HEK293 (cell line): Measurements from ENCODE around the gene MGAT4C.

Source experiments
- CTCF ChIA-PET: fragments of 350-600 bp; formaldehyde crosslinking; extraction: SDS; loops from one replicate; lab custom pipeline; 2021; ENCODE audit warnings: antibody characterized with exemption; lab: Yijun Ruan, JAX
- POLR2A ChIA-PET: fragments of 300-600 bp; formaldehyde crosslinking; extraction: SDS; loops from one replicate; lab custom pipeline; 2020; ENCODE audit warnings: antibody characterized with exemption, inconsistent platforms; lab: Yijun Ruan, JAX
- H3K27ac ChIP-seq: fragments of 200-500 bp; sonication (Bioruptor generic); 2 replicates; pipeline ENCODE4 v1.5.1; 2014; ENCODE audit warnings: low read depth, low read length, control low read depth, inconsistent platforms; ENCODE audit errors: extremely low read depth
- H3K36me3 ChIP-seq, 2 experiments: fragments of 200-500 bp in 1 of 2; sonication (Bioruptor generic) in 1 of 2; 1 replicate in 1 of 2; 2 replicates in 1 of 2; pipeline ENCODE4 v1.5.1; 2014 to 2017; ENCODE audit warnings: inconsistent platforms in 2 of 2, low read length in 2 of 2; ENCODE audit not compliant: control insufficient read depth in 2 of 2, insufficient read depth in 1 of 2
- H3K4me1 ChIP-seq: fragments of 200-500 bp; sonication (Bioruptor generic); 2 replicates; pipeline ENCODE4 v1.5.1; 2014; ENCODE audit warnings: mild to moderate bottlenecking, low read length, inconsistent platforms; ENCODE audit not compliant: control insufficient read depth, insufficient read depth
- H3K4me3 ChIP-seq: 2 replicates; pipeline ENCODE4 v1.5.1; 2011; ENCODE audit warnings: low read depth, mild to moderate bottlenecking, control low read depth, low read length, moderate library complexity
- H3K9me3 ChIP-seq: fragments of 200-500 bp; sonication (Bioruptor generic); 2 replicates; pipeline ENCODE4 v1.5.1; 2014; ENCODE audit warnings: low read depth, low read length, inconsistent platforms; ENCODE audit not compliant: control insufficient read depth, insufficient read depth
- MYNN ChIP-seq: fragments of 450-650 bp; formaldehyde crosslinking; IDR thresholded peaks from 2 replicates; pipeline ENCODE4 v1.5.1; 2016; ENCODE audit warnings: missing biosample characterization, missing genetic modification characterization, borderline replicate concordance
- ZBTB10 ChIP-seq: fragments of 450-650 bp; formaldehyde crosslinking; IDR thresholded peaks from 2 replicates; pipeline ENCODE4 v1.5.1; 2016; ENCODE audit warnings: missing biosample characterization, missing genetic modification characterization
- ZBTB21 ChIP-seq: fragments of 450-650 bp; formaldehyde crosslinking; IDR thresholded peaks from 2 replicates; pipeline ENCODE4 v1.5.1; 2017; ENCODE audit warnings: missing biosample characterization, missing genetic modification characterization
- ZBTB44 ChIP-seq: fragments of 450-650 bp; IDR thresholded peaks from 2 replicates; pipeline ENCODE4 v1.5.1; 2018; ENCODE audit warnings: missing biosample characterization, mild to moderate bottlenecking, missing genetic modification characterization
- ZBTB6 ChIP-seq: fragments of 450-650 bp; formaldehyde crosslinking; IDR thresholded peaks from 2 replicates; pipeline ENCODE4 v1.5.1; 2017; ENCODE audit warnings: missing biosample characterization, missing genetic modification characterization
- ZBTB7A ChIP-seq: fragments of 450-650 bp; formaldehyde crosslinking; IDR thresholded peaks from 2 replicates; pipeline ENCODE4 v1.5.1; 2016; ENCODE audit warnings: low read depth, missing biosample characterization, missing genetic modification characterization
- ZNF138 ChIP-seq: fragments of 450-650 bp; formaldehyde crosslinking; IDR thresholded peaks from 2 replicates; pipeline ENCODE4 v1.5.1; 2016; ENCODE audit warnings: missing biosample characterization, missing genetic modification characterization, borderline replicate concordance
- ZNF18 ChIP-seq: fragments of 450-650 bp; formaldehyde crosslinking; IDR thresholded peaks from 2 replicates; pipeline ENCODE4 v1.5.1; 2016; ENCODE audit warnings: missing biosample characterization, missing genetic modification characterization
- ZNF214 ChIP-seq: fragments of 450-650 bp; formaldehyde crosslinking; IDR thresholded peaks from 2 replicates; pipeline ENCODE4 v1.5.1; 2017; ENCODE audit warnings: missing biosample characterization, mild to moderate bottlenecking, missing genetic modification characterization, borderline replicate concordance
- ZNF24 ChIP-seq: fragments of 450-650 bp; formaldehyde crosslinking; IDR thresholded peaks from 2 replicates; pipeline ENCODE4 v1.5.1; 2016; ENCODE audit warnings: missing biosample characterization, missing genetic modification characterization
- ZNF48 ChIP-seq: fragments of 450-650 bp; formaldehyde crosslinking; IDR thresholded peaks from 2 replicates; pipeline ENCODE4 v1.5.1; 2016; ENCODE audit warnings: missing biosample characterization, missing genetic modification characterization
- ZNF549 ChIP-seq: fragments of 450-650 bp; IDR thresholded peaks from 2 replicates; pipeline ENCODE4 v1.5.1; 2018; ENCODE audit warnings: missing biosample characterization, missing genetic modification characterization, mild to moderate bottlenecking, inconsistent platforms, moderate library complexity
- ZNF580 ChIP-seq: fragments of 450-650 bp; formaldehyde crosslinking; IDR thresholded peaks from 2 replicates; pipeline ENCODE4 v1.5.1; 2016; ENCODE audit warnings: missing biosample characterization, missing genetic modification characterization
- ZNF623 ChIP-seq: fragments of 450-650 bp; formaldehyde crosslinking; IDR thresholded peaks from 2 replicates; pipeline ENCODE4 v1.5.1; 2016; ENCODE audit warnings: missing biosample characterization, missing genetic modification characterization
- ZNF658 ChIP-seq: fragments of 450-650 bp; formaldehyde crosslinking; IDR thresholded peaks from 2 replicates; pipeline ENCODE4; 2016; ENCODE audit warnings: missing biosample characterization, missing genetic modification characterization
- ZNF76 ChIP-seq: fragments of 450-650 bp; formaldehyde crosslinking; IDR thresholded peaks from 2 replicates; pipeline ENCODE4; 2016; ENCODE audit warnings: low read depth, missing biosample characterization, missing genetic modification characterization, borderline replicate concordance
- ZNF791 ChIP-seq: fragments of 450-650 bp; formaldehyde crosslinking; IDR thresholded peaks from 2 replicates; pipeline ENCODE4 v1.5.1; 2016; ENCODE audit warnings: missing biosample characterization, missing genetic modification characterization
- ZNF843 ChIP-seq: fragments of 450-650 bp; formaldehyde crosslinking; IDR thresholded peaks from 2 replicates; pipeline ENCODE4 v1.5.1; 2016; ENCODE audit warnings: missing biosample characterization, missing genetic modification characterization
- ZSCAN30 ChIP-seq: fragments of 450-650 bp; IDR thresholded peaks from 2 replicates; pipeline ENCODE4 v1.5.1; 2018; ENCODE audit warnings: missing biosample characterization, mild to moderate bottlenecking, missing genetic modification characterization, moderate library complexity

MGAT4C gene

GRCh38 chr12:86228656-86229055, 27.5 kb downstream of the MGAT4C start (continued):
- no peak for TF ChIP-seq ZBTB10 (tag by site-specific recombination)
- TF ChIP-seq ZBTB6 (tag by site-specific recombination) = no peak
- TF ChIP-seq ZBTB44 = no peak
- no peak for TF ChIP-seq ZBTB21 (tag by site-specific recombination)
- no peak for TF ChIP-seq ZBTB7A (tag by site-specific recombination)
- no peak for TF ChIP-seq ZNF843 (tag by site-specific recombination)
- TF ChIP-seq ZNF24 (tag by site-specific recombination) = no peak

GRCh38 chr12:86226481-86226880, 29.7 kb downstream of the MGAT4C start:
- Histone ChIP-seq H3K36me3 (no peaks in the 10 kb centered on the region), H3K4me1 (no peaks in the 10 kb centered on the region), H3K9me3 (no peaks in the 10 kb centered on the region), H3K4me3 (no peak overlapping the region), H3K27ac (no peak overlapping the region)
- ChIA-PET POLR2A (no interaction called here), CTCF (no interaction called here)
- no peak for TF ChIP-seq ZNF48 (tag by site-specific recombination)
- no peak for TF ChIP-seq MYNN (tag by site-specific recombination)
- TF ChIP-seq ZNF138 = no peak
- no peak for TF ChIP-seq ZNF76 (tag by site-specific recombination)
- TF ChIP-seq ZSCAN30 = no peak
- TF ChIP-seq ZNF658 (tag by site-specific recombination) = no peak
- TF ChIP-seq ZNF214 (tag by site-specific recombination) = no peak
- TF ChIP-seq ZNF623 (tag by site-specific recombination) = no peak
- no peak for TF ChIP-seq ZNF580 (tag by site-specific recombination)
- no peak for TF ChIP-seq ZNF549 (tag by site-specific recombination)
- no peak for TF ChIP-seq ZNF18 (tag by site-specific recombination)
- no peak for TF ChIP-seq ZNF791 (tag by site-specific recombination)
